CD4-positive, CD25-positive, alpha-beta regulatory T cell (primary cell): ENCODE data around the gene LYPD4. TPM values are rescaled to one million over a fixed set of nuclear protein-coding genes. Genes with fewer than 3 reads are reported as not detected.
A peak's percentile ranks its signal among the peaks of the same experiment; 100 is the strongest.

Experiments used
- ATAC-seq, 2 donors: fragments of 150-1000 bp; cut with Tn5 transposase; one replicate each; pipeline ENCODE4 v1.10.0; 2021; ENCODE audit warnings: low read depth in 2 of 2, moderate number of reproducible peaks in 2 of 2, moderate library complexity in 1 of 2
- DNase-seq, 3 donors: peaks; one replicate each; pipeline versions ENCODE4 v3.0.0 to v3.0.0-alpha.2; 2012 to 2022; ENCODE audit warnings: mixed read lengths in 1 of 3
- H3K27ac ChIP-seq: one replicate; pipeline ENCODE4 v1.7.0; 2013; ENCODE audit warnings: mild to moderate bottlenecking, low read length; ENCODE audit not compliant: insufficient read depth, poor library complexity, severe bottlenecking
- H3K27me3 ChIP-seq: one replicate; pipeline ENCODE4 v1.7.0; 2013; ENCODE audit warnings: low read length; ENCODE audit not compliant: control insufficient read depth, insufficient read depth
- H3K36me3 ChIP-seq: one replicate; pipeline ENCODE4 v1.7.0; 2013; ENCODE audit warnings: mild to moderate bottlenecking, low read length, moderate library complexity; ENCODE audit not compliant: control insufficient read depth, insufficient read depth
- H3K4me1 ChIP-seq: 2 replicates; pipeline ENCODE4 v1.7.0; 2013; ENCODE audit warnings: mild to moderate bottlenecking, low read length; ENCODE audit not compliant: insufficient read depth, control insufficient read depth, poor library complexity, severe bottlenecking
- H3K4me3 ChIP-seq: one replicate; pipeline ENCODE4 v1.7.0; 2013; ENCODE audit warnings: low read depth, mild to moderate bottlenecking, low read length, moderate library complexity
- H3K9me3 ChIP-seq, 2 experiments: 1 replicate in 1 of 2; 2 replicates in 1 of 2; pipeline ENCODE4 v1.7.0; 2013; ENCODE audit warnings: low read length in 2 of 2, mild to moderate bottlenecking in 1 of 2, moderate library complexity in 1 of 2; ENCODE audit not compliant: control insufficient read depth in 2 of 2
- H3K27ac Mint-ChIP-seq, 3 donors: one replicate each; pipeline ENCODE4 v1.8.0; 2020 to 2022; ENCODE audit warnings: mild to moderate bottlenecking in 3 of 3, mixed read lengths in 3 of 3, moderate library complexity in 2 of 3
- H3K27me3 Mint-ChIP-seq: one replicate; pipeline ENCODE4 v1.8.0; 2022; ENCODE audit warnings: mild to moderate bottlenecking, mixed read lengths
- H3K36me3 Mint-ChIP-seq: one replicate; pipeline ENCODE4 v1.8.0; 2020; ENCODE audit warnings: mixed read lengths
- H3K4me1 Mint-ChIP-seq, 4 donors: one replicate each; pipeline ENCODE4 v1.8.0; 2020 to 2022; ENCODE audit warnings: mixed read lengths in 4 of 4, mild to moderate bottlenecking in 1 of 4
- H3K4me3 Mint-ChIP-seq, 4 donors: one replicate each; pipeline ENCODE4 v1.8.0; 2020 to 2022; ENCODE audit warnings: mild to moderate bottlenecking in 4 of 4, mixed read lengths in 4 of 4, moderate library complexity in 3 of 4
- H3K9me3 Mint-ChIP-seq, 7 donors: one replicate each; pipeline ENCODE4 v1.8.0; 2020 to 2022; ENCODE audit warnings: mixed read lengths in 7 of 7, mild to moderate bottlenecking in 3 of 7, moderate library complexity in 2 of 7
- polyA plus RNA-seq, 4 donors: library from polyadenylated mRNA; unstranded; fragments of 300-500 nt; fragmentation: Illumina TruSeq; gene quantifications; one replicate each; pipeline ENCODE4 v1.2.3, GENCODE V29; 2021
- total RNA-seq: library from RNA; stranded (reverse); gene quantifications from one replicate; pipeline ENCODE4 v1.2.3, GENCODE V29; 2022

LYPD4 gene, protein sequence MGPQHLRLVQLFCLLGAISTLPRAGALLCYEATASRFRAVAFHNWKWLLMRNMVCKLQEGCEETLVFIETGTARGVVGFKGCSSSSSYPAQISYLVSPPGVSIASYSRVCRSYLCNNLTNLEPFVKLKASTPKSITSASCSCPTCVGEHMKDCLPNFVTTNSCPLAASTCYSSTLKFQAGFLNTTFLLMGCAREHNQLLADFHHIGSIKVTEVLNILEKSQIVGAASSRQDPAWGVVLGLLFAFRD
- total RNA-seq (not detected), polyA plus RNA-seq (not detected)

DNA sequence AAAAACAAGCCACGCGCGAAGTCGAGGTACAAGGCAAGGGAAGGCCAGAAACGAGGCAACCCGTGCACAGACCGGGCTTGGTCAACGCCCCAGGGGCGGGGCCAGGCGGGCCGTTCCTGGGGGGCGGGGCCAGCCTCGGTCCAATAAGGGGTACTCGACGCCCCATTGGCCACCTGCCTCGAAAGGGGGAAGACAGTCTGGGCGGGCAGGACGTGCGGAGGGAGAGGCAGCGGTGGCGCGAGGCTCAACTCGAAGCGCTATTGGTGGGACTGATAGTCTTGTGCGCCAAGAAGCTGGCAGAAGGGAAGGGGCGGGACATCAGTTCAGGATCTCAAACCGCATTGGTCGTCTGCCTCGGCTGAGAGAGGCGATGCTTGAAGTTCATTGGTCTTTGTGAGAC lies at the start of gene LYPD4:
TSS of gene LYPD4 (minus strand) at position 83 of the 400 bp plus-strand sequence. CDS start 5,398 bp downstream, outside the sequence.
- H3K4me3 ChIP-seq = no peak within 1 kb of the TSS
- H3K9me3 ChIP-seq = no peaks in the 10 kb centered on the region
- no peak within 1 kb of the TSS for H3K27ac ChIP-seq
- no peaks in the 10 kb centered on the region for H3K4me1 ChIP-seq
- Mint-ChIP-seq H3K36me3 (no peaks in the 10 kb centered on the region), H3K27ac (peak within 1 kb of the TSS in 1 of 3 donors; percentile 46), H3K4me1 (no peaks in the 10 kb centered on the region), H3K9me3 (no peaks in the 10 kb centered on the region), H3K27me3 (peaks cover 17% of the 10 kb centered on the region), H3K4me3 (no peak within 1 kb of the TSS)
- H3K36me3 ChIP-seq = no peaks in the 10 kb centered on the region
- no peak for ATAC-seq
- no peak for DNase-seq
- H3K27me3 ChIP-seq = no peaks in the 10 kb centered on the region

DNA sequence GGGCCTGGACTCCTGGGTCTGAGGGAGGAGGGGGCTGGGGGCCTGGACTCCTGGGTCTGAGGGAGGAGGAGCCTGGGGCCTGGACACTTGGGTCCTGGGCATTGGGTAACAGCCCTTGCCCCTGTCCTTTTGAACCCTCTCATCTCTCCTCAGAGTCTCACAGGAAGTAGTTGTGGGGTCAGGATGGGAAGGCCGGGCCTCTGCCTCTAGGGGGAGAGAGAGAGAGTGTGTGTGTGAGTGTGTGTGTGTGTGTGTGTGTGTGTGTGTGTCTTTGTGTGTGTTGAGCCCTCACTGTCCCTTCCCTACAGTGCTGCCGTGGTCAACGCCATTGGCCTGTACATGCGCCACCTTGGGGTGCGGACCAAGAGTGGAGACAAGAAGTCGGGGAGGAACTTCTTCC lies 49.4 kb upstream of the LYPD4 start:
- Histone ChIP-seq H3K27ac (peak overlapping the region; percentile 67), H3K27me3 (no peaks in the 10 kb centered on the region), H3K9me3 (no peaks in the 10 kb centered on the region), H3K4me3 (no peak overlapping the region), H3K4me1 (peaks cover 78% of the 10 kb centered on the region), H3K36me3 (peaks cover 76% of the 10 kb centered on the region)
- peak overlapping the region; percentile 56 to 88 (median 56) for H3K27ac Mint-ChIP-seq
- ATAC-seq (peak in 1 of 2 donors; percentile 38), DNase-seq (peak in 1 of 3 donors; percentile 53)
- peak overlapping the region in 2 of 4 donors; percentile 13 to 44 for H3K4me3 Mint-ChIP-seq
- no peaks in the 10 kb centered on the region for H3K27me3 Mint-ChIP-seq
- peaks cover 8 to 67% (median 26%) of the 10 kb centered on the region in 4 donors for H3K4me1 Mint-ChIP-seq
- no peaks in the 10 kb centered on the region for H3K9me3 Mint-ChIP-seq
- H3K36me3 Mint-ChIP-seq = peaks cover 26% of the 10 kb centered on the region

- Mint-ChIP-seq H3K27me3 (no peaks in the 10 kb centered on the region), H3K36me3 (peaks cover 31% of the 10 kb centered on the region), H3K9me3 (no peaks in the 10 kb centered on the region), H3K27ac (peak overlapping the region in 1 of 3 donors; percentile 94), H3K4me1 (peaks cover 5 to 65% (median 28%) of the 10 kb centered on the region in 4 donors), H3K4me3 (peak overlapping the region in 2 of 4 donors; percentile 70 to 100)
- DNase-seq (no peak), ATAC-seq (no peak)
- peaks cover 88% of the 10 kb centered on the region for H3K4me1 ChIP-seq
- H3K27ac ChIP-seq = peak overlapping the region; percentile 67
- no peaks in the 10 kb centered on the region for H3K27me3 ChIP-seq
- peaks cover 67% of the 10 kb centered on the region for H3K36me3 ChIP-seq
- H3K9me3 ChIP-seq = no peaks in the 10 kb centered on the region
- H3K4me3 ChIP-seq = no peak overlapping the region
These were observed 47.9 kb upstream of the LYPD4 start for GRCh38 chr19:41892173-41892902.

DNA sequence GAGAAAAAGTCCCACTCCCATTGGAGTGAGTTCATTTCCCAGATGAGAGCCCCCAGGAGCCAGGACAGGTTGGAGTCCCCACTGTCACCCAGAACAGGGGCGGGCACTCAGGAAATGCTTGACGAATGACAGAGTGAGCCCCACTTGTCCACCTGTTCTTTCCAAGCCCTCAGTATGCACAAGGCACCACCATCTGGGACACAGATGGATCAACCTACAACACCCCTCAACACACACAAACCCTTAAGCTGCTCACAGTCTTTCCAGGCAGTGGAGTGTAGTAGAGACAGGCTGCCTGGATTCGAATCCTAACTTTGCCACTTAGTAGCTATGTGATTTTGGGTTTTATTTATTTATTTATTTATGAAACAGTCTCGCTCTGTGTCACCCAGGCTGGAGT lies 46.5 kb upstream of the LYPD4 start:
- Mint-ChIP-seq H3K4me3 (peak overlapping the region in 2 of 4 donors; percentile 32 to 100), H3K27me3 (no peaks in the 10 kb centered on the region), H3K9me3 (no peaks in the 10 kb centered on the region), H3K4me1 (peaks cover 5 to 69% (median 35%) of the 10 kb centered on the region in 4 donors), H3K36me3 (peaks cover 44% of the 10 kb centered on the region), H3K27ac (peak overlapping the region in 1 of 3 donors; percentile 86)
- Histone ChIP-seq H3K4me3 (no peak overlapping the region), H3K36me3 (peaks cover 61% of the 10 kb centered on the region), H3K27ac (peak overlapping the region; percentile 67), H3K9me3 (no peaks in the 10 kb centered on the region), H3K4me1 (peaks cover 93% of the 10 kb centered on the region), H3K27me3 (no peaks in the 10 kb centered on the region)
- no peak for DNase-seq
- ATAC-seq = no peak

DNA sequence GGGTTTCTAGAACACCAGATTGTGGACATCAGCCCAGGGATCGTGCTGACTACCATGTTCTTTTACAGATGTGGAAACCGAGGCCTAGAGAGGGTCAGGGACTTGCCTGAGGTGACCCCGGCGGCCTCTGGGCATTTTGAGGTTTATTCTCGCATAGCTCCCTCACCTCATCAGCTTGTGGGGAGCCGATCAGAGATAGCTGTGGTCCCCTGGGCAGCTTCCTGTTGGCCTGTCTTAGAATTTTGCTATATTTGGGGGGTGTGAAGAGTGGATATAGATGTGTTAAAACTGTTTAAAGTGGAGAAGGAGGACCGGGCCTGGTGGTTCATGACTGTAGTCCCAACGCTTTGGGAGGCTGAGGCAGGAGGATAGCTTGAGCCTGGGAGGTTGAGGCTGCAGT lies 45.4 kb upstream of the LYPD4 start:
- Histone ChIP-seq H3K4me3 (no peak overlapping the region), H3K9me3 (no peaks in the 10 kb centered on the region), H3K27ac (peak overlapping the region; percentile 90), H3K36me3 (peaks cover 51% of the 10 kb centered on the region), H3K4me1 (peaks cover 93% of the 10 kb centered on the region), H3K27me3 (no peaks in the 10 kb centered on the region)
- Mint-ChIP-seq H3K27me3 (no peaks in the 10 kb centered on the region), H3K4me1 (peaks cover 5 to 68% (median 32%) of the 10 kb centered on the region in 4 donors), H3K36me3 (peaks cover 46% of the 10 kb centered on the region), H3K4me3 (peak overlapping the region; percentile 53 to 100 (median 94)), H3K27ac (peak overlapping the region; percentile 67 to 82 (median 80)), H3K9me3 (no peaks in the 10 kb centered on the region)
- ATAC-seq = no peak
- no peak for DNase-seq

DNA sequence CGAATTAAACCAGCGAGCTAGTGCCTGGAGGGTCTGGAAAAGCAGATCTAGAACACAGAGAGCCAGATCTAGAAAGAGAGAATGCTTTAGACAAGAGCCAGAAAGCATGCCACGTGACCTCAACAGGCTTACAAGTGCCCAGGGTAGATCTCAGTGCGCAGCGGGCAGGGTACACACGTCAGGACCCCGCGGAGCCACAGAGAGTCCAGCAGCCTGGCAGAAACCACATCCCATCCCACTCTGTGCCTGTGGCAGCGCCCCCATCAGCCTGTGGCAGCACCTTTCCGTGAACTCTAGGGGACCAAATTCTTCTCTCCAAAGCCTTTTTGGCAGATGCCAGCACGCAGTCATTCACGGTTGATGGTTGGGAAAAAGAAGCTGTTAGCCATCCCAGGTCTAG lies 44.4 kb upstream of the LYPD4 start:
- Mint-ChIP-seq H3K27ac (peak overlapping the region; percentile 91 to 100 (median 99)), H3K9me3 (no peaks in the 10 kb centered on the region), H3K36me3 (peaks cover 49% of the 10 kb centered on the region), H3K4me1 (peaks cover 5 to 63% (median 34%) of the 10 kb centered on the region in 4 donors), H3K4me3 (peak overlapping the region; percentile 88 to 100 (median 100)), H3K27me3 (no peaks in the 10 kb centered on the region)
- peak overlapping the region; percentile 44 for H3K4me3 ChIP-seq
- H3K4me1 ChIP-seq = peaks cover 86% of the 10 kb centered on the region
- no peaks in the 10 kb centered on the region for H3K9me3 ChIP-seq
- peak overlapping the region; percentile 90 for H3K27ac ChIP-seq
- DNase-seq (no peak), ATAC-seq (no peak)
- H3K36me3 ChIP-seq = peaks cover 41% of the 10 kb centered on the region
- H3K27me3 ChIP-seq = no peaks in the 10 kb centered on the region

- Histone ChIP-seq H3K36me3 (peaks cover 39% of the 10 kb centered on the region), H3K27ac (peak overlapping the region; percentile 90), H3K27me3 (no peaks in the 10 kb centered on the region), H3K4me1 (peaks cover 78% of the 10 kb centered on the region), H3K9me3 (no peaks in the 10 kb centered on the region), H3K4me3 (peak overlapping the region; percentile 99)
- DNase-seq (peak; percentile 67 to 89 (median 79)), ATAC-seq (peak; percentile 60 to 68)
- H3K4me3 Mint-ChIP-seq = peak overlapping the region; percentile 99 to 100 (median 100)
- no peaks in the 10 kb centered on the region for H3K27me3 Mint-ChIP-seq
- peaks cover 5 to 59% (median 36%) of the 10 kb centered on the region in 4 donors for H3K4me1 Mint-ChIP-seq
- H3K9me3 Mint-ChIP-seq = no peaks in the 10 kb centered on the region
- peak overlapping the region; percentile 97 to 100 (median 99) for H3K27ac Mint-ChIP-seq
- peaks cover 50% of the 10 kb centered on the region for H3K36me3 Mint-ChIP-seq
These were observed 43.4 kb upstream of the LYPD4 start for GRCh38 chr19:41887711-41888382.
